ENCODE results near the gene TPPP3. TPM values are rescaled to one million over a fixed set of nuclear protein-coding genes. Genes with fewer than 3 reads are reported as not detected.

TPPP3 gene
- total RNA-seq, 1 donor from 2014 or later = 135 TPM

DNA sequence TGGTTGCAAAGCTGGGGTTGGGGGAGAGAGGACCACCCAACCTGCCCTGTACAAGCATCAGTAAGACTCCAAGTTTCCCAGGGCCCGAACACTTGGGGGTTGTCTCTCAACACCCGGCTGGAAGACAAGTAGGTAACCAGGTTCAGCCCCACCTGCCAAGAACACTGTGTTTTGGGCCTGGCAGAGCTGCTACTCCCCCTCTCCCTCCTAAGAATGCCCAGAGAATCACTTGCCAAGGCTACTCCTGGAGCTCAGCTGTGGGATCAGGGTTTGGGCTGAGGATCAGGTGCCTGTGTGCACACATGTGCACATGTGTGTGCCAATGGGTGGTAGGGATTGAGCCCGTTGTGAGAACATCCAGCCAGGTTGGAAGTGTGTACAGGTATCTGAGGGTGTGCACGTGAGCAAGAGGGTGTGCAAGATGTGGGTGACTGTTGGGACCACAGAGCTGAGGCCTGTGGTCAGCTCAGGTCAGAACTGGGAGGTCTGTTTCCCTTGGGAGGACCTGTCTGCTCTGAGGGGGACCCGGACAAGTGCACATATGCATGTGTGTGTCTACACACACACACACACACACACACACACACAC, 39.9 kb upstream of the TPPP3 start:
- Histone ChIP-seq H3K9ac (ENCODE audit: low read depth in 1 of 3, low read length in 3 of 3) (no peak overlapping the region), H3K27me3 (ENCODE audit: control insufficient read depth in 3 of 3, insufficient read depth in 3 of 3, low read length in 3 of 3) (peaks cover 0 to 5% (median 3%) of the 10 kb centered on the region in 3 donors), H3K9me3 (ENCODE audit: control insufficient read depth in 3 of 3, low read length in 3 of 3) (no peaks in the 10 kb centered on the region)

DNA sequence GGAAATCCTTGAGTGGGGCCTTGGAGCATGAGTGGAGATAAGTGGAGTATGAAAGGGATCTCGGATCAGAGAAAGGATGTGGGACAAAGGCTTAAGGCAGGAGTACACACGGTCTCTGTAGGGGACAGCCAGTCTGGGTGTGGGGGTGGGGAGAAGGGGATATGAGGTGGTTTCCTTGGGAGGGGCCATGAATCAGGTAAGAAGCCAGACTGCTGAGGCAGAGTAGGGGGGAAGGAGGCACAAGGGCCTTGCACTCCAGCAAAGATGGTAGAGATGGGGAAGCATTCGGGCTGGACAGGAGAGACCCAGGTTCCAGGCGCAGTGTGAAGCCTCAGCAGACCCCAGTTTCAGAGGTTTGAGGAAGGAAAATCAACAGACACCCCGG, 39.2 kb upstream of the TPPP3 start:
- no peak overlapping the region for H3K27ac ChIP-seq (ENCODE audit: low read depth, low read length)
- peaks cover 21 to 46% (median 31%) of the 10 kb centered on the region in 3 donors for H3K4me1 ChIP-seq (ENCODE audit: control insufficient read depth in 3 of 3, insufficient read depth in 3 of 3, low read length in 3 of 3)
- H3K4me3 ChIP-seq (ENCODE audit: low read length in 3 of 3) = no peak overlapping the region
- H3K9me3 ChIP-seq (ENCODE audit: control insufficient read depth in 3 of 3, low read length in 3 of 3) = no peaks in the 10 kb centered on the region
- no peak overlapping the region for H3K9ac ChIP-seq (ENCODE audit: low read depth in 1 of 3, low read length in 3 of 3)
- H3K36me3 ChIP-seq (ENCODE audit: control insufficient read depth in 3 of 3, insufficient read depth in 3 of 3, low read length in 3 of 3) = peaks cover 6 to 8% (median 7%) of the 10 kb centered on the region in 3 donors
- H3K27me3 ChIP-seq (ENCODE audit: control insufficient read depth in 3 of 3, insufficient read depth in 3 of 3, low read length in 3 of 3) = peaks cover 0 to 9% (median 3%) of the 10 kb centered on the region in 3 donors

More for the DNA sequence above, 39.9 kb upstream of the TPPP3 start:
- H3K4me3 ChIP-seq (ENCODE audit: low read length in 3 of 3) = no peak overlapping the region
- H3K4me1 ChIP-seq (ENCODE audit: control insufficient read depth in 3 of 3, insufficient read depth in 3 of 3, low read length in 3 of 3) = peaks cover 14 to 40% (median 25%) of the 10 kb centered on the region in 3 donors
- H3K36me3 ChIP-seq (ENCODE audit: control insufficient read depth in 3 of 3, insufficient read depth in 3 of 3, low read length in 3 of 3) = peaks cover 13 to 14% (median 13%) of the 10 kb centered on the region in 3 donors
- H3K27ac ChIP-seq (ENCODE audit: low read depth, low read length) = no peak overlapping the region

DNA sequence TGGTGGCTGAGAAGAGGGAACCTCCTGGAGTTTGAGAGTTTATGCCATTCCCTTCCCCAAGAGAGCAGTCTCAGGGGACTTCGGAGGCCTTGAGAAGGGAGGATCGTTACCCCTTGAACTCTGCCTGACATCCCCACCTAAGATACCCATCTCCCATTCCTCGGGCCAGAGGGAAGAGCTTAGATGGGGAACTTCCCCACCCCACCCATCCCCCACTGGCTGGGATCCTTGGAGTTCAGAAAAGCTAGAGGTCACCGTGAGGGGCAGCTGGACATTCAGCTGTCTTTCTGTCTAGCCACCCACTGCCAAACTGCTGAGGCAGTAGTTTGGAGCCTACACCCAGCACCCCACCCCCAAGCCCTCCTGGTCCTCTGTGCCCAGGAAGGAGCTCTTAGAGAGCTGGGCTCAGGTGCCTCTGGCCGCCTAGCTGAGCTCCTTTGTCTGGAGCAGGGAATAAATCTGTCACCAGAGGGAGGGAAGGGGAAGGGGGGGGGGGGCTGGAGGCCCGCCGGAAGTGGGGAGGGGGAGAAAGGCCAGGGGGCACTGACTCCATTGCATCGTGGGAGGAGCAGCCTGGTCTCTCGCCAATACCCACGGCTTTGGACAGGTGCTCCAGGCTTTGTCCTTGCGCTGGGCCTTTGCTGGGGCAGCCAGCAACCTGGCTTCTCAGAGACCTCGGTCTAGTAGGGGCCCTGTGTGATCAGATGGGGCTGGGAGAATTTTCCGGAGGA, 38.6 kb upstream of the TPPP3 start:
- Histone ChIP-seq H3K4me3 (ENCODE audit: low read length in 3 of 3) (peak overlapping the region; percentile 51 to 65 (median 62)), H3K36me3 (ENCODE audit: control insufficient read depth in 3 of 3, insufficient read depth in 3 of 3, low read length in 3 of 3) (peaks cover 2 to 4% (median 2%) of the 10 kb centered on the region in 3 donors), H3K27ac (ENCODE audit: low read depth, low read length) (peak overlapping the region; percentile 30), H3K4me1 (ENCODE audit: control insufficient read depth in 3 of 3, insufficient read depth in 3 of 3, low read length in 3 of 3) (peaks cover 21 to 46% (median 31%) of the 10 kb centered on the region in 3 donors), H3K9me3 (ENCODE audit: control insufficient read depth in 3 of 3, low read length in 3 of 3) (no peaks in the 10 kb centered on the region), H3K27me3 (ENCODE audit: control insufficient read depth in 3 of 3, insufficient read depth in 3 of 3, low read length in 3 of 3) (peaks cover 0 to 9% (median 3%) of the 10 kb centered on the region in 3 donors), H3K9ac (ENCODE audit: low read depth in 1 of 3, low read length in 3 of 3) (peak overlapping the region in 2 of 3 donors; percentile 53 to 74)

DNA sequence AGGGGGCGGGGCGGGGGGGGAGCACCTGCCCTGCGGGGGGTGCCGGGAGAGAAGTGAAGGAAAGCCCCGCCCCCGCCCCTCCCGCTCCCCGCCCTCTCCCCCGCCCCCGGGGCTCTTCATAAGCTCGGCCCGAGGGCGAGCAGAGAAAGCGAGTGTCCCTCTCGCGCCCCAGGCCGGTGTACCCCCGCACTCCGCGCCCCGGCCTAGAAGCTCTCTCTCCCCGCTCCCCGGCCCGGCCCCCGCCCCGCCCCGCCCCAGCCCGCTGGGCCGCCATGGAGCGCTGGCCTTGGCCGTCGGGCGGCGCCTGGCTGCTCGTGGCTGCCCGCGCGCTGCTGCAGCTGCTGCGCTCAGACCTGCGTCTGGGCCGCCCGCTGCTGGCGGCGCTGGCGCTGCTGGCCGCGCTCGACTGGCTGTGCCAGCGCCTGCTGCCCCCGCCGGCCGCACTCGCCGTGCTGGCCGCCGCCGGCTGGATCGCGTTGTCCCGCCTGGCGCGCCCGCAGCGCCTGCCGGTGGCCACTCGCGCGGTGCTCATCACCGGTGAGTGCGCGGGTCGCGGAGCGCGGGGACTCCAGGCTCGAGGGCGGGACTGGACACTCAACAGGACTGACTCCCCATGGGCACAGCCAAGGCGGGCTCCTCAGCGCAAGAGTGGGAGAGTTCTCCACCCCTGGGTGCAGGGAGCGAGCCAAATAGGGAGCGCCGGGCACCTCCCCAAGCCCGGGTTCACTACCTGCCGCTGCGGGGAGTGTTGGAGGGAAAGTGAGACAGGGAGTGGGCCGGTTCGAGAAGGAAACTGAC, 37.9 kb upstream of the TPPP3 start, which contains the start of gene HSD11B2:
TSS of gene HSD11B2 (plus strand) at position 145 of the 798 bp plus-strand sequence. CDS start at position 273, 128 bp downstream.
- no peaks in the 10 kb centered on the region for H3K9me3 ChIP-seq (ENCODE audit: control insufficient read depth in 3 of 3, low read length in 3 of 3)
- peak within 1 kb of the TSS in 2 of 3 donors; percentile 53 to 74 for H3K9ac ChIP-seq (ENCODE audit: low read depth in 1 of 3, low read length in 3 of 3)
- H3K27ac ChIP-seq (ENCODE audit: low read depth, low read length) = peak within 1 kb of the TSS; percentile 30
- peaks cover 0 to 9% (median 3%) of the 10 kb centered on the region in 3 donors for H3K27me3 ChIP-seq (ENCODE audit: control insufficient read depth in 3 of 3, insufficient read depth in 3 of 3, low read length in 3 of 3)
- H3K4me3 ChIP-seq (ENCODE audit: low read length in 3 of 3) = peak within 1 kb of the TSS; percentile 51 to 65 (median 62)
- H3K36me3 ChIP-seq (ENCODE audit: control insufficient read depth in 3 of 3, insufficient read depth in 3 of 3, low read length in 3 of 3) = peaks cover 0 to 2% (median 0%) of the 10 kb centered on the region in 3 donors
- H3K4me1 ChIP-seq (ENCODE audit: control insufficient read depth in 3 of 3, insufficient read depth in 3 of 3, low read length in 3 of 3) = peaks cover 21 to 46% (median 35%) of the 10 kb centered on the region in 3 donors

DNA sequence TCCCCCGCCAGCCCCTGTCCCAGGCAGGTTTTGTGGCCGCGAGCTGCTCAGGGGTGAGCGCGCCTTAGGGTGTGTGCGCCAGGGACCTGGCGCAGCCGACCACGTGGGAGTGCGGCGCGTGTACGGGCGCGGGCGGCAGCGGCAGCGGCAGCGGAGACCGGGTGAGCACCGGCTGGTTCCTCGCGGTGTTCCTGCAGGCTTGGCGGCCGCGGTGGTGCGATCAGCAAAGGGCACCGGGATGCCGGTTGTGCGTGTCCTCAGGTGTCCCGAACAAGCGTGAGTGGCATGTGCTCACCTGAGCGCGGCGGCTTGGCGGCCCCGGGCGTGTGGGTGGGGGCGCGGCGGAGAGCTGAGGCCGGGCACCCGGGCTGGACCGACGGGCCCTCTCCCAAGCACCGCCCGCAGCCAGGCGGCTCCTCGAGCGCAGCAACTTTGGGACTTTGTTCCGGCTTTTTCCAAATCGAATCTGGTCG, 37.2 kb upstream of the TPPP3 start:
- Histone ChIP-seq H3K4me3 (ENCODE audit: low read length in 3 of 3) (peak overlapping the region in 2 of 3 donors; percentile 54 to 63), H3K9me3 (ENCODE audit: control insufficient read depth in 3 of 3, low read length in 3 of 3) (no peaks in the 10 kb centered on the region), H3K27me3 (ENCODE audit: control insufficient read depth in 3 of 3, insufficient read depth in 3 of 3, low read length in 3 of 3) (peaks cover 0 to 9% (median 3%) of the 10 kb centered on the region in 3 donors), H3K27ac (ENCODE audit: low read depth, low read length) (no peak overlapping the region), H3K4me1 (ENCODE audit: control insufficient read depth in 3 of 3, insufficient read depth in 3 of 3, low read length in 3 of 3) (peaks cover 21 to 43% (median 33%) of the 10 kb centered on the region in 3 donors), H3K9ac (ENCODE audit: low read depth in 1 of 3, low read length in 3 of 3) (peak overlapping the region in 1 of 3 donors; percentile 66), H3K36me3 (ENCODE audit: control insufficient read depth in 3 of 3, insufficient read depth in 3 of 3, low read length in 3 of 3) (peaks cover 0 to 2% (median 0%) of the 10 kb centered on the region in 3 donors)

DNA sequence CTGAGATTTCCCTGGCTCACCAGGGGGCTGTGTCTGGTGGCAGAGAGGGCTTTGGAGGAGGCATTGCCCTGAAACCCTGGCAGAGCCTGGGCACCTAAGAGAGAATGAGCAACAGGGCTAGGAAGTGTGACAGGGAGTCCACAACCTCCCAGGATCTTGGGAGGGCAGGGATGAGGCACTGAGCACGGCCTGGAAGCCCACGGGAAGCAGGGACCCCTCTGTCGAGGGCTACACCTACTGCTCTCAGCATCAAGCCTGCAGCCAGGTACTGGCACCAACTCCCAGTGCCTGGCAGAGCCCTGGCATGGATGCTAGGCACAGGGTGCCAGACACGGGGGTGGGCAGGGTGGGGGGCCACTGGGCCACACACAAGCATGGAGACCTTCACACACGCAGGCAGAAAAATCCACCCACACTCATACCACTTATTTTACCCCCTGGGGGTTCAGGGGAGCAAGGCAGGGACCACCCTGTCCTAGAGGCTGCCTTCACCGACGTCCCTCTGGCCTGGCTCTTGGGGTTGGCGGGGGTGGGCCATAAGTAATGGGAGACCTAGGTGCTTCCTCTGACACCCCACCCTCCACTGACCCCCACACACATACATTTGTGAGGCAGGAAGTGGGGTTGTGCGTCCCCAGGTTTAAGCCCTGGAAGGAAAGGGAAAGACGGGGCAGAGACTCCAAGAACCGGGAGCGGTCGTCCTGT, 36.7 kb upstream of the TPPP3 start:
- Histone ChIP-seq H3K36me3 (ENCODE audit: control insufficient read depth in 3 of 3, insufficient read depth in 3 of 3, low read length in 3 of 3) (no peaks in the 10 kb centered on the region), H3K27me3 (ENCODE audit: control insufficient read depth in 3 of 3, insufficient read depth in 3 of 3, low read length in 3 of 3) (peaks cover 0 to 9% (median 3%) of the 10 kb centered on the region in 3 donors), H3K4me3 (ENCODE audit: low read length in 3 of 3) (peak overlapping the region in 2 of 3 donors; percentile 54 to 63), H3K27ac (ENCODE audit: low read depth, low read length) (no peak overlapping the region), H3K9me3 (ENCODE audit: control insufficient read depth in 3 of 3, low read length in 3 of 3) (no peaks in the 10 kb centered on the region), H3K9ac (ENCODE audit: low read depth in 1 of 3, low read length in 3 of 3) (peak overlapping the region in 1 of 3 donors; percentile 66), H3K4me1 (ENCODE audit: control insufficient read depth in 3 of 3, insufficient read depth in 3 of 3, low read length in 3 of 3) (peaks cover 21 to 38% (median 31%) of the 10 kb centered on the region in 3 donors)

DNA sequence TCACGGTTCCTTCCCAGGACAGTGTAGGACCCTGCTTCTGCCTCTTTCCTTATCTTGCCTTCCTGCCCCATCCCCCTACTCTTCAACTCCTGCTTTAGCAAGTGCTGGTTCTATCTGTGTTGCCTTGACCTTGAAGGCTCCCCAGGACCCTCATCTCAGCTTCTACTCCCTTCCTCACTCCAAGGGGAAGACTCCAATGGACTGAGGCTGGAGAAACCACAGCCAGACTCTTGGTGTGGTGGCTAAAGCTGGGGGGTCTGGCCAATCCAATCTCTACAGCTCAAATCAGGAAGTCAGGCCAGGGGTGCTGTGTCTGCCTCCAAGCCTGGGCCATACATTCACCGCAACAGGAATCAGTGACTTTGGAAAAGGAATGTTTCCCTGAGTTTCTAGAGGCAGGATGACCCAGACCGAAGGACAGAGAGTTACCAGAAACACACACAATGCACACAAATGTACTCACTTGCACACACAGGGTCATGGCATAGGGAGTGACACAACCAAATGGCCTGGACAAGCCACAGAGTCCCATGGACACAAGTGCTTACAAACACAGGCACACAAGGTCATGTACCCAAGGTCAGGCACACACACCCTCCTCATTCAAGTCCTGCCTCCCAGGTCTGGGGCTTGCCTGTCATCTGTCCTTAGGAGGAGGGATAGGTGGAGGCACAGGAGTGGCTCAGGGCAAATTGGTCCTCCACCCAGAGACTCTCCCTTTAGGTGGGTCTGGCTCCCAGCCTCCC, 35.9 kb upstream of the TPPP3 start:
- no peaks in the 10 kb centered on the region for H3K36me3 ChIP-seq (ENCODE audit: control insufficient read depth in 3 of 3, insufficient read depth in 3 of 3, low read length in 3 of 3)
- no peaks in the 10 kb centered on the region for H3K9me3 ChIP-seq (ENCODE audit: control insufficient read depth in 3 of 3, low read length in 3 of 3)
- peaks cover 21 to 38% (median 31%) of the 10 kb centered on the region in 3 donors for H3K4me1 ChIP-seq (ENCODE audit: control insufficient read depth in 3 of 3, insufficient read depth in 3 of 3, low read length in 3 of 3)
- peaks cover 0 to 11% (median 3%) of the 10 kb centered on the region in 3 donors for H3K27me3 ChIP-seq (ENCODE audit: control insufficient read depth in 3 of 3, insufficient read depth in 3 of 3, low read length in 3 of 3)
- H3K9ac ChIP-seq (ENCODE audit: low read depth in 1 of 3, low read length in 3 of 3) = no peak overlapping the region
- H3K27ac ChIP-seq (ENCODE audit: low read depth, low read length) = no peak overlapping the region
- no peak overlapping the region for H3K4me3 ChIP-seq (ENCODE audit: low read length in 3 of 3)

DNA sequence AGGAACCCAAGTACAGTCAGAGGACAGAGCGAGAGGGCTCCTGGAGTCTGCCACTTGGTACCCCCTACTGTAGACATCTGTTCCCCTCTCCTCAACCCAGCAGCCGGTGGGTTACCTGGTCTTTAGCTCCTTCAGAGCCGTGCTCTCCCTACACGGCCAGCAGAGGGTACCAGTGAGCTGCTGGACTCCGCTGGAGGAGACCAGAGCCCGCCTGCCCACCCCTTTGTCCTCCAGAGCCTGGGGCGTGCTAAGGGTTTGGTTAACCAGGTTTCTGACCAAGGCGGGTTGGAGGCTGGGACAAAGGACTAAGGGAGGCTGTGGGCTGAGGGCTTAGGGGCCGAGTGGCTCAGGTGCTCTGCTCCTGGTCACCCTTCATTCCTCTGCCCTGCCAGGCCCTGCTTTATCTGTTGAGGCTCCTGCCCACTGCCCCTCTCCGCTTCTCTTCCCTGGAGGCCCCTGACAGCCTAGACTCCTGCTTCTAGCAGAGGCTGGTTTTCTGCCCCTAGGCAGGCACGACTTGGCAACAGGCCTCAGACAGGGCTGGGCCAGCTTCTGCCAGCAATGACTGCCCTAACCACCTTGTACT, 34.9 kb upstream of the TPPP3 start:
- no peaks in the 10 kb centered on the region for H3K9me3 ChIP-seq (ENCODE audit: control insufficient read depth in 3 of 3, low read length in 3 of 3)
- H3K27ac ChIP-seq (ENCODE audit: low read depth, low read length) = no peak overlapping the region
- no peaks in the 10 kb centered on the region for H3K36me3 ChIP-seq (ENCODE audit: control insufficient read depth in 3 of 3, insufficient read depth in 3 of 3, low read length in 3 of 3)
- H3K4me1 ChIP-seq (ENCODE audit: control insufficient read depth in 3 of 3, insufficient read depth in 3 of 3, low read length in 3 of 3) = peaks cover 21 to 38% (median 31%) of the 10 kb centered on the region in 3 donors
- H3K27me3 ChIP-seq (ENCODE audit: control insufficient read depth in 3 of 3, insufficient read depth in 3 of 3, low read length in 3 of 3) = peaks cover 0 to 11% (median 3%) of the 10 kb centered on the region in 3 donors
- peak overlapping the region in 1 of 3 donors; percentile 62 for H3K9ac ChIP-seq (ENCODE audit: low read depth in 1 of 3, low read length in 3 of 3)
- no peak overlapping the region for H3K4me3 ChIP-seq (ENCODE audit: low read length in 3 of 3)

Data from skeletal muscle tissue (tissue), 4 donors.